Measurements from ENCODE around the gene SLC19A2.
"Not testable (repeated sequence)": the region's sequence is repeated elsewhere in the genome, so short reads cannot be mapped to it uniquely, and the experiment has no call there.

SLC19A2 gene

DNA sequence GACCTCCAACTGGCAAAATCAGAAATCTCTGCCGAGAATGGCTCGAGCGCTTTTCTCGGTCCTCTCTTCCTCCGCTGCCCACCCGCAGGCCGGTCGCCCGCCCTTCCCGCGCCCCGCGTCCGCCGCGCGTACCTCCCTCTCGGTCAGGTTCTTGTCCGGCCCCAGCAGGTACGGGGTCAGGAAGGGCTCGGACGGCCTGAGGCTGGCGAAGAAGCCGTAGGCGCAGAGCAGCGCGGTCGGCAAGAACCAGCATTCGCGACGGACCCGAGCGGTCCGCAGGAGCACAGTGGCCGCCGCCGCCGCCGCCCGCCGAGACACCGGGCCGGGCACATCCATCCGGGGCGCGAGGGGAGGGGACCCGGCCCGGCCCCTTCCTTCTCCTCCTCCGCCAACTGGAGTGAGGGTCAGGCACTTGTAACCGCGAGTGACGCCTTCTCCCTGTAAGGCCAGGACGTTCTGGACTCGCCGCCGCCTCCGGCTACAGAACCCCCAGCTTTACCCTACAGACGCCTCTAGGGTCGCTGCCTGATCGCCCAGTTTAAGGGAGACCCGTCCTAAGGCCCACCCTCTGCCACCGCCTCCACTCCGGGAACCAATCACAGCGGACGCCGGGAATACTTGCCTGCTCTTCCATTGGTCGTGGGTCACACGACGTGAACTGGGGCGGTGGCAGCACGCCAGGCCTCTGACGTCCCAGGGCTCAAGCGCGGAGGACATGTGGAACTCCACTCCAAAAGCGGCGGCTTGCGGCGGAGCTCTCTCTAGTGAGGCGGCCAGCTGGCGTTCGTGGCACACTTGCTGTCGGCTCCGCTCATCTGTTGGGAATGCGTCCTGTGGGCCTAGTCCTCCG lies at the start of gene SLC19A2:
SLC19A2 (minus strand) TSS at position 514 of the 850 bp plus-strand sequence; CDS start at position 336, 178 bp downstream.
- H3K9ac ChIP-seq (ENCODE audit: low read depth in 1 of 2, low read length in 2 of 2) = peak within 1 kb of the TSS; percentile 83 to 86

GRCh38 chr1:169534653-169535052 lies 48.9 kb upstream of the SLC19A2 start:
- no peaks in the 10 kb centered on the region for H3K4me1 ChIP-seq (ENCODE audit: control insufficient read depth in 2 of 2, insufficient read depth in 2 of 2, low read length in 2 of 2)
- no peak overlapping the region for H3K9ac ChIP-seq (ENCODE audit: low read depth in 1 of 2, low read length in 2 of 2)
- H3K36me3 ChIP-seq (ENCODE audit: control insufficient read depth in 2 of 2, insufficient read depth in 2 of 2, low read length in 2 of 2) = no peaks in the 10 kb centered on the region
- H3K27me3 ChIP-seq (ENCODE audit: control insufficient read depth in 2 of 2, insufficient read depth in 2 of 2, low read length in 2 of 2) = no peaks in the 10 kb centered on the region
- H3K9me3 ChIP-seq (ENCODE audit: control insufficient read depth in 2 of 2, low read length in 2 of 2) = no peaks in the 10 kb centered on the region
- H3K27ac ChIP-seq (ENCODE audit: low read depth in 2 of 2, low read length in 2 of 2) = no peak overlapping the region
- no peak overlapping the region for H3K4me3 ChIP-seq (ENCODE audit: low read length in 2 of 2)

More for the DNA sequence above, at the start of gene SLC19A2:
- no peaks in the 10 kb centered on the region for H3K36me3 ChIP-seq (ENCODE audit: control insufficient read depth in 2 of 2, insufficient read depth in 2 of 2, low read length in 2 of 2)
- H3K4me3 ChIP-seq (ENCODE audit: low read length in 2 of 2) = peak within 1 kb of the TSS; percentile 78 to 87
- H3K27me3 ChIP-seq (ENCODE audit: control insufficient read depth in 2 of 2, insufficient read depth in 2 of 2, low read length in 2 of 2) = no peaks in the 10 kb centered on the region
- H3K4me1 ChIP-seq (ENCODE audit: control insufficient read depth in 2 of 2, insufficient read depth in 2 of 2, low read length in 2 of 2) = peaks cover 17 to 30% of the 10 kb centered on the region in 2 donors
- peak within 1 kb of the TSS; percentile 94 for H3K27ac ChIP-seq (ENCODE audit: low read depth in 2 of 2, low read length in 2 of 2)
- H3K9me3 ChIP-seq (ENCODE audit: control insufficient read depth in 2 of 2, low read length in 2 of 2) = no peaks in the 10 kb centered on the region

- H3K27ac ChIP-seq (ENCODE audit: low read depth in 2 of 2, low read length in 2 of 2); H3K4me1 ChIP-seq (ENCODE audit: control insufficient read depth in 2 of 2, insufficient read depth in 2 of 2, low read length in 2 of 2); H3K36me3 ChIP-seq (ENCODE audit: control insufficient read depth in 2 of 2, insufficient read depth in 2 of 2, low read length in 2 of 2); H3K27me3 ChIP-seq (ENCODE audit: control insufficient read depth in 2 of 2, insufficient read depth in 2 of 2, low read length in 2 of 2); H3K9ac ChIP-seq (ENCODE audit: low read depth in 1 of 2, low read length in 2 of 2); H3K9me3 ChIP-seq (ENCODE audit: control insufficient read depth in 2 of 2, low read length in 2 of 2); H3K4me3 ChIP-seq (ENCODE audit: low read length in 2 of 2): not testable (repeated sequence)
Observed at GRCh38 chr1:169533528-169534190, 47.9 kb upstream of the SLC19A2 start.

GRCh38 chr1:169530448-169530847 lies 44.7 kb upstream of the SLC19A2 start:
- Histone ChIP-seq H3K9me3 (ENCODE audit: control insufficient read depth in 2 of 2, low read length in 2 of 2) (no peaks in the 10 kb centered on the region), H3K9ac (ENCODE audit: low read depth in 1 of 2, low read length in 2 of 2) (no peak overlapping the region), H3K4me3 (ENCODE audit: low read length in 2 of 2) (no peak overlapping the region), H3K27ac (ENCODE audit: low read depth in 2 of 2, low read length in 2 of 2) (no peak overlapping the region), H3K36me3 (ENCODE audit: control insufficient read depth in 2 of 2, insufficient read depth in 2 of 2, low read length in 2 of 2) (no peaks in the 10 kb centered on the region), H3K4me1 (ENCODE audit: control insufficient read depth in 2 of 2, insufficient read depth in 2 of 2, low read length in 2 of 2) (peaks cover 7 to 16% of the 10 kb centered on the region in 2 donors), H3K27me3 (ENCODE audit: control insufficient read depth in 2 of 2, insufficient read depth in 2 of 2, low read length in 2 of 2) (no peaks in the 10 kb centered on the region)

DNA sequence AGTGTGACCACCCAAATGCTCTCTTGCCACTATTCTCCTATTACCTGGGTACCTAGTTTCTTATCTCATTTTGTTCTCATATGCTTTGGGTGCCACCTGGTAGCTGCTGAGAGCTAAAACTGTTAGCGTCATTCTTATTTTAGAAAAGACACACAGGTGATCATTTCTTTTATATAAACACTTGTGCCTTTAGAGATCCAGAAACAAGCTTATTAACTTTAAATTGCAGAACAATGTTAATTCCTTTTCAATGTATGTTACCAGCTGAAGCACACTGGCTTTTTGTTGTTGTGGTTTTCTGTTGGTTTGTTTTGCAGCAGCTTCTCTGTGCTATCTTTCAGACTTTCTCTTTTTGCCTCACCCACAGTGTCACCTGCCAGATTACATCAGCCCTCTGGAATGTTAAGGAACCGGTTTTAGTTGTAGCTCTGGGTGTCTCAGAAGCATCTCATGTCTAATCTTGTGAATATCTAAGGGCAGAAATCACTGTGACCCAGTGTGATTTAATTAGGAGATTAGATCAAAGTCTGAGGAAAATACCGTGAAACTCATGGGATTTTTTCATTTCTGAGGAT lies 43.4 kb upstream of the SLC19A2 start:
- H3K27ac ChIP-seq (ENCODE audit: low read depth in 2 of 2, low read length in 2 of 2) = peak overlapping the region; percentile 69 to 82
- no peaks in the 10 kb centered on the region for H3K27me3 ChIP-seq (ENCODE audit: control insufficient read depth in 2 of 2, insufficient read depth in 2 of 2, low read length in 2 of 2)
- no peaks in the 10 kb centered on the region for H3K9me3 ChIP-seq (ENCODE audit: control insufficient read depth in 2 of 2, low read length in 2 of 2)
- H3K4me3 ChIP-seq (ENCODE audit: low read length in 2 of 2) = peak overlapping the region; percentile 37 to 62
- peak overlapping the region; percentile 58 to 59 for H3K9ac ChIP-seq (ENCODE audit: low read depth in 1 of 2, low read length in 2 of 2)
- no peaks in the 10 kb centered on the region for H3K36me3 ChIP-seq (ENCODE audit: control insufficient read depth in 2 of 2, insufficient read depth in 2 of 2, low read length in 2 of 2)
- H3K4me1 ChIP-seq (ENCODE audit: control insufficient read depth in 2 of 2, insufficient read depth in 2 of 2, low read length in 2 of 2) = peaks cover 7 to 16% of the 10 kb centered on the region in 2 donors

DNA sequence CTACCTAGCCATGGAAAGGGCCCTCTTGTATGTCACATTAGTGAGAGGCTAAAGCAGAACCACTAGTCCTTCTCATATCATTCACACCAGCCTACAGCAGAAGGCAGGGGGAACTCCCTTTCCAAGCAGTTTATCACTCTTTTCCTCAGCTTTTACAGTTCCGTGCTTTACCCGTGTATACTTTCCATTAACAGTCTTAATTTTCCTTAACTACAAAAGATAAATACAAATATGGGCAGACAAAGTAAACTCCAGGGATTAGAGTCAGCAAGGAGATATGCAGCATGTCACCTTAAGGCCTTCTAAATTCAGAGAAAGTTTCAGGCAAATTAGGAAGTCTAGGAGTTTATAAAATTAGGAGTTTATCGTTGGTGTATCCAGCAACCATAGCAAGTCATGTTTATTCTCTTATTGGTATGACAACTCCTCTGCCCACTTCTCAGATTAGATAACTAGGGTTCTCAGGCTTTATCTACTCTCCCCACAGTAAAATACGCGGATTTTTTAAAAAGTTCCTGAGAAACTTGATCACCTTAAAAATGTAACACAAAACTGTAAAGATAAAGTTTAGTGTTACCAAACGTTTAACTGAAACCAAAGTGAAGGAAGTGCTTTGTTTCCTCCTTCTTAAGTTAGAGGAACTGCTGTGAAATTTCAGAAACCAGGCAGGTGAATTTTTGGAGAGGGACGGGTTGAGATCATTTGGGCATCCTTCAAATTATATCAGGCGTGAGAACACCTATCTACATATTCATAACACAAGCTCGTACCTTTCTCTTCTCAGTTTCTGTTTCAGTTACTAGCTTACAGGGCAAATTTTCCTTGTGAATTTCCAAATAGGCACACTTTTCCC lies 42.7 kb upstream of the SLC19A2 start:
- H3K4me1 ChIP-seq (ENCODE audit: control insufficient read depth in 2 of 2, insufficient read depth in 2 of 2, low read length in 2 of 2) = peaks cover 7 to 16% of the 10 kb centered on the region in 2 donors
- peak overlapping the region; percentile 37 to 62 for H3K4me3 ChIP-seq (ENCODE audit: low read length in 2 of 2)
- no peaks in the 10 kb centered on the region for H3K27me3 ChIP-seq (ENCODE audit: control insufficient read depth in 2 of 2, insufficient read depth in 2 of 2, low read length in 2 of 2)
- no peaks in the 10 kb centered on the region for H3K36me3 ChIP-seq (ENCODE audit: control insufficient read depth in 2 of 2, insufficient read depth in 2 of 2, low read length in 2 of 2)
- peak overlapping the region; percentile 58 to 59 for H3K9ac ChIP-seq (ENCODE audit: low read depth in 1 of 2, low read length in 2 of 2)
- peak overlapping the region; percentile 69 to 82 for H3K27ac ChIP-seq (ENCODE audit: low read depth in 2 of 2, low read length in 2 of 2)
- no peaks in the 10 kb centered on the region for H3K9me3 ChIP-seq (ENCODE audit: control insufficient read depth in 2 of 2, low read length in 2 of 2)

- peak overlapping the region; percentile 69 to 82 for H3K27ac ChIP-seq (ENCODE audit: low read depth in 2 of 2, low read length in 2 of 2)
- peak overlapping the region in 1 of 2 donors; percentile 33 for H3K4me3 ChIP-seq (ENCODE audit: low read length in 2 of 2)
- H3K9me3 ChIP-seq (ENCODE audit: control insufficient read depth in 2 of 2, low read length in 2 of 2) = no peaks in the 10 kb centered on the region
- peaks cover 7 to 16% of the 10 kb centered on the region in 2 donors for H3K4me1 ChIP-seq (ENCODE audit: control insufficient read depth in 2 of 2, insufficient read depth in 2 of 2, low read length in 2 of 2)
- no peaks in the 10 kb centered on the region for H3K27me3 ChIP-seq (ENCODE audit: control insufficient read depth in 2 of 2, insufficient read depth in 2 of 2, low read length in 2 of 2)
- H3K36me3 ChIP-seq (ENCODE audit: control insufficient read depth in 2 of 2, insufficient read depth in 2 of 2, low read length in 2 of 2) = no peaks in the 10 kb centered on the region
- H3K9ac ChIP-seq (ENCODE audit: low read depth in 1 of 2, low read length in 2 of 2) = peak overlapping the region in 1 of 2 donors; percentile 3
Observed at GRCh38 chr1:169527451-169528214, 41.9 kb upstream of the SLC19A2 start.

- Histone ChIP-seq H3K27ac (ENCODE audit: low read depth in 2 of 2, low read length in 2 of 2) (no peak overlapping the region), H3K4me1 (ENCODE audit: control insufficient read depth in 2 of 2, insufficient read depth in 2 of 2, low read length in 2 of 2) (peaks cover 7 to 16% of the 10 kb centered on the region in 2 donors), H3K4me3 (ENCODE audit: low read length in 2 of 2) (no peak overlapping the region)
Observed at GRCh38 chr1:169527001-169527400, 41.3 kb upstream of the SLC19A2 start.

GRCh38 chr1:169526120-169526832 lies 40.5 kb upstream of the SLC19A2 start:
- Histone ChIP-seq H3K9me3 (ENCODE audit: control insufficient read depth in 2 of 2, low read length in 2 of 2) (no peaks in the 10 kb centered on the region), H3K27ac (ENCODE audit: low read depth in 2 of 2, low read length in 2 of 2) (no peak overlapping the region), H3K4me3 (ENCODE audit: low read length in 2 of 2) (no peak overlapping the region), H3K27me3 (ENCODE audit: control insufficient read depth in 2 of 2, insufficient read depth in 2 of 2, low read length in 2 of 2) (no peaks in the 10 kb centered on the region), H3K4me1 (ENCODE audit: control insufficient read depth in 2 of 2, insufficient read depth in 2 of 2, low read length in 2 of 2) (peaks cover 7 to 16% of the 10 kb centered on the region in 2 donors), H3K9ac (ENCODE audit: low read depth in 1 of 2, low read length in 2 of 2) (no peak overlapping the region), H3K36me3 (ENCODE audit: control insufficient read depth in 2 of 2, insufficient read depth in 2 of 2, low read length in 2 of 2) (no peaks in the 10 kb centered on the region)

More at GRCh38 chr1:169527001-169527400, 41.3 kb upstream of the SLC19A2 start:
- no peaks in the 10 kb centered on the region for H3K27me3 ChIP-seq (ENCODE audit: control insufficient read depth in 2 of 2, insufficient read depth in 2 of 2, low read length in 2 of 2)
- H3K36me3 ChIP-seq (ENCODE audit: control insufficient read depth in 2 of 2, insufficient read depth in 2 of 2, low read length in 2 of 2) = no peaks in the 10 kb centered on the region
- H3K9ac ChIP-seq (ENCODE audit: low read depth in 1 of 2, low read length in 2 of 2) = no peak overlapping the region
- H3K9me3 ChIP-seq (ENCODE audit: control insufficient read depth in 2 of 2, low read length in 2 of 2) = no peaks in the 10 kb centered on the region
